Measurements from ENCODE around the gene DCTN2. TPM values are rescaled to one million over a fixed set of nuclear protein-coding genes. Genes with fewer than 3 reads are reported as not detected.
"Not testable (repeated sequence)": the region's sequence is repeated elsewhere in the genome, so short reads cannot be mapped to it uniquely, and the experiment has no call there.

Gene DCTN2
- total and polyA plus RNA-seq, 7 experiments from 2014 or later = 52.1 to 78.8 (median 63.0) TPM

GRCh38 chr12:57517718-57518117, 29.3 kb downstream of the DCTN2 start:
- DNase-seq; H3K9me3 Mint-ChIP-seq; intact Hi-C loops (cut with micrococcal nuclease); H3K27me3 ChIP-seq (ENCODE audit: control insufficient read depth in 2 of 2, insufficient read depth in 2 of 2, low read length in 2 of 2); H3K9me3 ChIP-seq (ENCODE audit: control insufficient read depth in 2 of 3, low read length in 3 of 3); CTCF ChIA-PET; H3K27me3 Mint-ChIP-seq; ATAC-seq; H3K4me3 ChIP-seq (ENCODE audit: low read length): not testable (repeated sequence)
- Mint-ChIP-seq H3K4me1 (peaks cover 28 to 60% (median 39%) of the 10 kb centered on the region in 7 donors), H3K36me3 (peaks cover 5 to 38% (median 23%) of the 10 kb centered on the region in 5 donors), H3K4me3 (peak overlapping the region in 6 of 10 donors; percentile 38 to 98 (median 51)), H3K27ac (peak overlapping the region in 8 of 9 donors; percentile 55 to 99 (median 83))
- POLR2A ChIA-PET = interaction anchor here (0.5 to 3.4 kb wide), 7 partner anchors 12 to 291 kb away, joined by 3 to 16 read pairs (median 4); partner anchors contain the start of gene ARHGAP9
- peak overlapping the region; percentile 9 for H3K27ac ChIP-seq (ENCODE audit: low read depth, low read length)
- peaks cover 13 to 49% (median 16%) of the 10 kb centered on the region in 3 experiments for H3K36me3 ChIP-seq (ENCODE audit: control insufficient read depth in 2 of 3, insufficient read depth in 3 of 3, low read length in 3 of 3)
- peaks cover 23 to 29% of the 10 kb centered on the region in 2 donors for H3K4me1 ChIP-seq (ENCODE audit: control insufficient read depth in 2 of 2, insufficient read depth in 2 of 2, low read length in 2 of 2)

- no peak for ATAC-seq
- Mint-ChIP-seq H3K4me1 (peaks cover 28 to 58% (median 43%) of the 10 kb centered on the region in 7 donors), H3K4me3 (peak overlapping the region in 4 of 10 donors; percentile 38 to 68 (median 46)), H3K27me3 (peaks cover 0 to 6% (median 0%) of the 10 kb centered on the region in 5 donors), H3K9me3 (peaks cover 0 to 9% (median 0%) of the 10 kb centered on the region in 11 donors), H3K27ac (peak overlapping the region in 7 of 9 donors; percentile 64 to 99 (median 72)), H3K36me3 (peaks cover 5 to 42% (median 28%) of the 10 kb centered on the region in 5 donors)
- H3K4me1 ChIP-seq (ENCODE audit: control insufficient read depth in 2 of 2, insufficient read depth in 2 of 2, low read length in 2 of 2) = peaks cover 23 to 29% of the 10 kb centered on the region in 2 donors
- ChIA-PET POLR2A (interaction anchor here (0.5 to 3.4 kb wide), 10 partner anchors 13 to 798 kb away, joined by 3 to 16 read pairs (median 4); partner anchors contain the start of gene ARHGAP9), CTCF (no interaction called here)
- DNase-seq = no peak
- H3K9me3 ChIP-seq (ENCODE audit: control insufficient read depth in 2 of 3, low read length in 3 of 3) = no peaks in the 10 kb centered on the region
- H3K27ac ChIP-seq (ENCODE audit: low read depth, low read length) = peak overlapping the region; percentile 9
- no peak overlapping the region for H3K4me3 ChIP-seq (ENCODE audit: low read length)
- intact Hi-C loops (cut with micrococcal nuclease) = no loop called here
- H3K27me3 ChIP-seq (ENCODE audit: control insufficient read depth in 2 of 2, insufficient read depth in 2 of 2, low read length in 2 of 2) = no peaks in the 10 kb centered on the region
- H3K36me3 ChIP-seq (ENCODE audit: control insufficient read depth in 2 of 3, insufficient read depth in 3 of 3, low read length in 3 of 3) = peaks cover 14 to 54% (median 16%) of the 10 kb centered on the region in 3 experiments
These were observed 29.8 kb downstream of the DCTN2 start for GRCh38 chr12:57517187-57517586.

GRCh38 chr12:57516617-57517153, 30.3 kb downstream of the DCTN2 start:
- peaks cover 19 to 24% of the 10 kb centered on the region in 2 donors for H3K4me1 ChIP-seq (ENCODE audit: control insufficient read depth in 2 of 2, insufficient read depth in 2 of 2, low read length in 2 of 2)
- CTCF ChIA-PET = no interaction called here
- peaks cover 19 to 59% (median 21%) of the 10 kb centered on the region in 3 experiments for H3K36me3 ChIP-seq (ENCODE audit: control insufficient read depth in 2 of 3, insufficient read depth in 3 of 3, low read length in 3 of 3)
- peaks cover 0 to 4% (median 0%) of the 10 kb centered on the region in 5 donors for H3K27me3 Mint-ChIP-seq
- H3K27ac ChIP-seq (ENCODE audit: low read depth, low read length) = no peak overlapping the region
- ATAC-seq = no peak
- H3K9me3 Mint-ChIP-seq = peaks cover 0 to 9% (median 0%) of the 10 kb centered on the region in 11 donors
- intact Hi-C loops (cut with micrococcal nuclease) = no loop called here
- H3K4me3 Mint-ChIP-seq = no peak overlapping the region
- DNase-seq = no peak
- POLR2A ChIA-PET = interaction anchor here (0.6 to 3.4 kb wide), 13 partner anchors 8 to 797 kb away, joined by 3 to 16 read pairs (median 4); partner anchors contain the start of genes ARHGAP9 and GLI1
- H3K27ac Mint-ChIP-seq = peak overlapping the region in 7 of 9 donors; percentile 4 to 99 (median 64)
- H3K27me3 ChIP-seq (ENCODE audit: control insufficient read depth in 2 of 2, insufficient read depth in 2 of 2, low read length in 2 of 2) = no peaks in the 10 kb centered on the region
- no peaks in the 10 kb centered on the region for H3K9me3 ChIP-seq (ENCODE audit: control insufficient read depth in 2 of 3, low read length in 3 of 3)
- H3K4me3 ChIP-seq (ENCODE audit: low read length) = no peak overlapping the region
- H3K4me1 Mint-ChIP-seq = peaks cover 25 to 56% (median 38%) of the 10 kb centered on the region in 7 donors
- H3K36me3 Mint-ChIP-seq = peaks cover 5 to 46% (median 32%) of the 10 kb centered on the region in 5 donors

GRCh38 chr12:57515934-57516541, 31.0 kb downstream of the DCTN2 start:
- peaks cover 0 to 4% (median 0%) of the 10 kb centered on the region in 5 donors for H3K27me3 Mint-ChIP-seq
- peaks cover 5 to 46% (median 33%) of the 10 kb centered on the region in 5 donors for H3K36me3 Mint-ChIP-seq
- Histone ChIP-seq H3K9me3 (ENCODE audit: control insufficient read depth in 2 of 3, low read length in 3 of 3) (no peaks in the 10 kb centered on the region), H3K4me1 (ENCODE audit: control insufficient read depth in 2 of 2, insufficient read depth in 2 of 2, low read length in 2 of 2) (peaks cover 13 to 17% of the 10 kb centered on the region in 2 donors), H3K27me3 (ENCODE audit: control insufficient read depth in 2 of 2, insufficient read depth in 2 of 2, low read length in 2 of 2) (no peaks in the 10 kb centered on the region), H3K27ac (ENCODE audit: low read depth, low read length) (peak overlapping the region; percentile 2), H3K4me3 (ENCODE audit: low read length) (no peak overlapping the region), H3K36me3 (ENCODE audit: control insufficient read depth in 2 of 3, insufficient read depth in 3 of 3, low read length in 3 of 3) (peaks cover 20 to 66% (median 27%) of the 10 kb centered on the region in 3 experiments)
- intact Hi-C loops (cut with micrococcal nuclease) = no loop called here
- H3K4me1 Mint-ChIP-seq = peaks cover 22 to 49% (median 32%) of the 10 kb centered on the region in 7 donors
- ATAC-seq = no peak
- peaks cover 0 to 9% (median 0%) of the 10 kb centered on the region in 11 donors for H3K9me3 Mint-ChIP-seq
- POLR2A ChIA-PET = interaction anchor here (0.7 to 3.4 kb wide), 10 partner anchors 8 to 57 kb away, joined by 3 to 16 read pairs (median 4); partner anchors contain the start of genes ARHGAP9 and GLI1
- no peak overlapping the region for H3K4me3 Mint-ChIP-seq
- DNase-seq = no peak
- CTCF ChIA-PET = no interaction called here
- peak overlapping the region in 8 of 9 donors; percentile 32 to 70 (median 54) for H3K27ac Mint-ChIP-seq

GRCh38 chr12:57515408-57515933, 31.5 kb downstream of the DCTN2 start:
- peaks cover 5 to 46% (median 33%) of the 10 kb centered on the region in 5 donors for H3K36me3 Mint-ChIP-seq
- H3K9me3 Mint-ChIP-seq = peaks cover 0 to 9% (median 0%) of the 10 kb centered on the region in 11 donors
- H3K4me1 Mint-ChIP-seq = peaks cover 22 to 44% (median 27%) of the 10 kb centered on the region in 7 donors
- DNase-seq (no peak), ATAC-seq (no peak)
- H3K4me1 ChIP-seq (ENCODE audit: control insufficient read depth in 2 of 2, insufficient read depth in 2 of 2, low read length in 2 of 2) = peaks cover 9 to 15% of the 10 kb centered on the region in 2 donors
- POLR2A ChIA-PET = interaction anchor here (1.0 to 3.4 kb wide), 6 partner anchors 9 to 38 kb away, joined by 3 to 16 read pairs (median 8); partner anchors contain the start of gene ARHGAP9
- H3K9me3 ChIP-seq (ENCODE audit: control insufficient read depth in 2 of 3, low read length in 3 of 3) = no peaks in the 10 kb centered on the region
- peaks cover 20 to 70% (median 27%) of the 10 kb centered on the region in 3 experiments for H3K36me3 ChIP-seq (ENCODE audit: control insufficient read depth in 2 of 3, insufficient read depth in 3 of 3, low read length in 3 of 3)
- peak overlapping the region in 5 of 9 donors; percentile 4 to 60 (median 49) for H3K27ac Mint-ChIP-seq
- H3K27me3 ChIP-seq (ENCODE audit: control insufficient read depth in 2 of 2, insufficient read depth in 2 of 2, low read length in 2 of 2) = no peaks in the 10 kb centered on the region
- peak overlapping the region; percentile 2 for H3K27ac ChIP-seq (ENCODE audit: low read depth, low read length)
- H3K4me3 ChIP-seq (ENCODE audit: low read length) = no peak overlapping the region
- no peak overlapping the region for H3K4me3 Mint-ChIP-seq
- CTCF ChIA-PET = no interaction called here
- H3K27me3 Mint-ChIP-seq = peaks cover 0 to 2% (median 0%) of the 10 kb centered on the region in 5 donors
- intact Hi-C loops (cut with micrococcal nuclease) = no loop called here

GRCh38 chr12:57514720-57515407, 32.1 kb downstream of the DCTN2 start:
- no peak overlapping the region for H3K4me3 Mint-ChIP-seq
- CTCF ChIA-PET = interaction anchor here (0.6 to 1.7 kb wide), 2 partner anchors 38 to 207 kb away, joined by 4 read pairs; no protein-coding TSS in a partner anchor
- POLR2A ChIA-PET = interaction anchor here (1.5 to 3.4 kb wide), 4 partner anchors 9 to 38 kb away, joined by 5 to 10 read pairs (median 8); no protein-coding TSS in a partner anchor

More at GRCh38 chr12:57514720-57515407, 32.1 kb downstream of the DCTN2 start:
- Mint-ChIP-seq H3K36me3 (peaks cover 5 to 46% (median 33%) of the 10 kb centered on the region in 5 donors), H3K27ac (peak overlapping the region in 5 of 9 donors; percentile 4 to 85 (median 65)), H3K4me1 (peaks cover 22 to 41% (median 24%) of the 10 kb centered on the region in 7 donors), H3K27me3 (no peaks in the 10 kb centered on the region), H3K9me3 (peaks cover 0 to 5% (median 0%) of the 10 kb centered on the region in 11 donors)
- Histone ChIP-seq H3K27me3 (ENCODE audit: control insufficient read depth in 2 of 2, insufficient read depth in 2 of 2, low read length in 2 of 2) (no peaks in the 10 kb centered on the region), H3K27ac (ENCODE audit: low read depth, low read length) (no peak overlapping the region), H3K36me3 (ENCODE audit: control insufficient read depth in 2 of 3, insufficient read depth in 3 of 3, low read length in 3 of 3) (peaks cover 21 to 76% (median 27%) of the 10 kb centered on the region in 3 experiments), H3K4me3 (ENCODE audit: low read length) (no peak overlapping the region), H3K4me1 (ENCODE audit: control insufficient read depth in 2 of 2, insufficient read depth in 2 of 2, low read length in 2 of 2) (peaks cover 9 to 15% of the 10 kb centered on the region in 2 donors), H3K9me3 (ENCODE audit: control insufficient read depth in 2 of 3, low read length in 3 of 3) (no peaks in the 10 kb centered on the region)
- DNase-seq (no peak), ATAC-seq (peak; percentile 7)
- intact Hi-C loops (cut with micrococcal nuclease) = no loop called here
